PC-3 (cell line): ENCODE measurements around the gene KCNE1. TPM values are rescaled to one million over a fixed set of nuclear protein-coding genes. Genes with fewer than 3 reads are reported as not detected.

Source experiments
- ATAC-seq: fragments of 200-7000 bp; cut with Tn5 transposase; 2 replicates; pipeline ENCODE4 v1.9.1; 2020; ENCODE audit warnings: mild to moderate bottlenecking, moderate library complexity
- BruUV-seq: library from RNA; stranded (reverse); fragments of 400-500 nt; replicated peaks from 2 replicates; lab custom pipeline; 2021; lab: Mats Ljungman, UMichigan
- CTCF ChIA-PET: fragments of 300-600 bp; sonication (Branson Sonifier 250); formaldehyde crosslinking; loops from one replicate; lab custom pipeline; 2022; ENCODE audit warnings: antibody characterized with exemption; lab: Charles Lee
- POLR2A ChIA-PET: fragments of 300-600 bp; sonication (Branson Sonifier 250); formaldehyde crosslinking; loops from one replicate; lab custom pipeline; 2022; ENCODE audit warnings: antibody characterized with exemption; ENCODE audit not compliant: unreplicated experiment; lab: Charles Lee
- DNase-seq: peaks from one replicate; pipeline ENCODE4 v3.0.0-alpha.2; 2015
- H2AFZ ChIP-seq: fragments of 300-600 bp; sonication (generic); 2 replicates; pipeline ENCODE4 v1.6.0; 2016; ENCODE audit warnings: antibody characterized with exemption, low read length
- H3F3A ChIP-seq: fragments of 300-600 bp; sonication (generic); one replicate; pipeline ENCODE4 v1.6.0; 2017; ENCODE audit warnings: antibody characterized with exemption, low read length, control low read depth, mild to moderate bottlenecking; ENCODE audit not compliant: unreplicated experiment
- H3K27ac ChIP-seq: fragments of 300-600 bp; sonication (generic); 2 replicates; pipeline ENCODE4 v1.5.1; 2016; ENCODE audit warnings: mild to moderate bottlenecking, low read length
- H3K27me3 ChIP-seq: fragments of 300-600 bp; sonication (generic); 2 replicates; pipeline ENCODE4 v1.6.1; 2016; ENCODE audit warnings: low read length, mixed read lengths
- H3K36me3 ChIP-seq: fragments of 300-600 bp; sonication (generic); 2 replicates; pipeline ENCODE4 v1.6.1; 2016; ENCODE audit warnings: low read depth, mixed run types, low read length, mixed read lengths
- H3K4me1 ChIP-seq: fragments of 300-600 bp; sonication (generic); 2 replicates; pipeline ENCODE4 v1.5.1; 2016; ENCODE audit warnings: low read length; ENCODE audit not compliant: insufficient read depth
- H3K4me2 ChIP-seq: fragments of 300-600 bp; sonication (generic); 2 replicates; pipeline ENCODE4 v1.6.0; 2016; ENCODE audit warnings: low read length
- H3K4me3 ChIP-seq: fragments of 300-600 bp; sonication (generic); 2 replicates; pipeline ENCODE4 v1.5.1; 2016; ENCODE audit warnings: mild to moderate bottlenecking, low read length, mixed read lengths
- H3K79me2 ChIP-seq: fragments of 300-600 bp; sonication (generic); 2 replicates; pipeline ENCODE4 v1.6.1; 2017; ENCODE audit warnings: low read length, mixed read lengths
- H3K9ac ChIP-seq: fragments of 300-600 bp; sonication (generic); 2 replicates; pipeline ENCODE4 v1.6.0; 2016; ENCODE audit warnings: mild to moderate bottlenecking, low read length
- H3K9me2 ChIP-seq: fragments of 300-600 bp; sonication (generic); replicated peaks from 2 replicates; pipeline ENCODE4 v1.6.1; 2016; ENCODE audit warnings: mixed run types, low read length, mixed read lengths
- H3K9me3 ChIP-seq: fragments of 300-600 bp; sonication (generic); 2 replicates; pipeline ENCODE4 v1.6.1; 2016; ENCODE audit warnings: low read length, mixed read lengths
- H4K20me1 ChIP-seq: fragments of 300-600 bp; sonication (generic); 2 replicates; pipeline ENCODE4 v1.6.1; 2016; ENCODE audit warnings: low read length, mixed read lengths
- EZH2 ChIP-seq: fragments of 300-600 bp; sonication (generic); IDR thresholded peaks from one replicate; pipeline ENCODE4 v1.6.1; 2017; ENCODE audit warnings: antibody characterized with exemption, mild to moderate bottlenecking, low read length; ENCODE audit not compliant: unreplicated experiment
- EZH2phosphoT487 ChIP-seq: fragments of 300-600 bp; sonication (generic); IDR thresholded peaks from 2 replicates; pipeline ENCODE4 v1.6.1; 2018; ENCODE audit warnings: mild to moderate bottlenecking, antibody characterized with exemption, low read length, borderline replicate concordance
- intact Hi-C: fragments of 100-400 bp; cut with micrococcal nuclease; formaldehyde crosslinking; loops from 2 replicates; pipeline ENCODE4 v1.9.0; 2023
- total RNA-seq: library from RNA; depleted of rRNA; stranded (reverse); fragments of >200 nt; gene quantifications from 2 replicates; pipeline ENCODE4 v1.2.3, GENCODE V29; 2014
- TF ChIP-seq, protein P1 (sequence below): fragments of 300-600 bp; sonication (generic); conservative IDR thresholded peaks from 2 replicates; pipeline ENCODE4 v1.5.1; 2017; ENCODE audit warnings: antibody characterized with exemption, low read depth, mild to moderate bottlenecking, low read length

Gene KCNE1
- total RNA-seq, 1 experiment from 2014 or later = 0.58 TPM

DNA sequence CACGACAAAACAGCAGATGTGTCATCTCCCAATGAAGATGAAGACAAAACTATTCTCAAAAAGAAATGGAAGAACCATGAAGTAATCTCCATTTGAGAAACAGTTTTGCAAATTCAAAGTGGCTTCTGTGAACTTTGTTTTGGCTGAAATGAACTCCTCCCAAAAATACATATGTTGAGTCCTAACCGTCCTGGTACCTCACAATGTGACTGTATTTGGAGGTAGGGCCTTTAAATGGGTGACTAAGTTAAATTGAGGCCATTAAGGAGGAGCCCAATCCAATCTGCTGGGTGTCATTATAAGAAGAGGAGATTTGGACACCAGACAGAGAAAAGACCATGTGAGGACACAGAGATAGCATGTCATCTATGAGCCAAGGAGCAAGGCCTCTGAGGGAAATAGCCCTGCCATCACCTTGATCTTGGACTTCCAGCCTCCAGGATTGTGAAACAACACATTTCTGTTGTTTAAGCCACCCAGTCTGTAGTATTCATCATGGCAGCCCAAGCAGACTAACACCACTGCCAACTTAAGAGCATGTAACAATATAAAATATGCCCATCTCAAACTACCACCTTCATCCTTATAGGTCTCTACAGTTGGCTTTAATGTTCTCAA is 38.3 kb upstream of the KCNE1 start:
- H3K27me3 ChIP-seq = no peaks in the 10 kb centered on the region
- H3K4me2 ChIP-seq = no peak overlapping the region
- H3F3A ChIP-seq = no peaks in the 10 kb centered on the region
- no peak for DNase-seq
- H4K20me1 ChIP-seq = no peaks in the 10 kb centered on the region
- no peak overlapping the region for H3K9ac ChIP-seq
- BruUV-seq = no TSS peak
- no peaks in the 10 kb centered on the region for H3K9me2 ChIP-seq
- no peaks in the 10 kb centered on the region for H3K9me3 ChIP-seq
- intact Hi-C loops = no loop called here
- no peak overlapping the region for H3K27ac ChIP-seq
- TF ChIP-seq EZH2phosphoT487 = no peak
- TF ChIP-seq, protein P1, sequence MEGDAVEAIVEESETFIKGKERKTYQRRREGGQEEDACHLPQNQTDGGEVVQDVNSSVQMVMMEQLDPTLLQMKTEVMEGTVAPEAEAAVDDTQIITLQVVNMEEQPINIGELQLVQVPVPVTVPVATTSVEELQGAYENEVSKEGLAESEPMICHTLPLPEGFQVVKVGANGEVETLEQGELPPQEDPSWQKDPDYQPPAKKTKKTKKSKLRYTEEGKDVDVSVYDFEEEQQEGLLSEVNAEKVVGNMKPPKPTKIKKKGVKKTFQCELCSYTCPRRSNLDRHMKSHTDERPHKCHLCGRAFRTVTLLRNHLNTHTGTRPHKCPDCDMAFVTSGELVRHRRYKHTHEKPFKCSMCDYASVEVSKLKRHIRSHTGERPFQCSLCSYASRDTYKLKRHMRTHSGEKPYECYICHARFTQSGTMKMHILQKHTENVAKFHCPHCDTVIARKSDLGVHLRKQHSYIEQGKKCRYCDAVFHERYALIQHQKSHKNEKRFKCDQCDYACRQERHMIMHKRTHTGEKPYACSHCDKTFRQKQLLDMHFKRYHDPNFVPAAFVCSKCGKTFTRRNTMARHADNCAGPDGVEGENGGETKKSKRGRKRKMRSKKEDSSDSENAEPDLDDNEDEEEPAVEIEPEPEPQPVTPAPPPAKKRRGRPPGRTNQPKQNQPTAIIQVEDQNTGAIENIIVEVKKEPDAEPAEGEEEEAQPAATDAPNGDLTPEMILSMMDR = no peak
- TF ChIP-seq EZH2 = no peak
- peaks cover 40% of the 10 kb centered on the region for H3K4me1 ChIP-seq
- ChIA-PET CTCF (no interaction called here), POLR2A (no interaction called here)
- ATAC-seq = no peak
- no peak overlapping the region for H3K4me3 ChIP-seq
- no peaks in the 10 kb centered on the region for H3K79me2 ChIP-seq
- no peak overlapping the region for H2AFZ ChIP-seq
- peaks cover 4% of the 10 kb centered on the region; the same call in 1 of the 2 replicates for H3K36me3 ChIP-seq

DNA sequence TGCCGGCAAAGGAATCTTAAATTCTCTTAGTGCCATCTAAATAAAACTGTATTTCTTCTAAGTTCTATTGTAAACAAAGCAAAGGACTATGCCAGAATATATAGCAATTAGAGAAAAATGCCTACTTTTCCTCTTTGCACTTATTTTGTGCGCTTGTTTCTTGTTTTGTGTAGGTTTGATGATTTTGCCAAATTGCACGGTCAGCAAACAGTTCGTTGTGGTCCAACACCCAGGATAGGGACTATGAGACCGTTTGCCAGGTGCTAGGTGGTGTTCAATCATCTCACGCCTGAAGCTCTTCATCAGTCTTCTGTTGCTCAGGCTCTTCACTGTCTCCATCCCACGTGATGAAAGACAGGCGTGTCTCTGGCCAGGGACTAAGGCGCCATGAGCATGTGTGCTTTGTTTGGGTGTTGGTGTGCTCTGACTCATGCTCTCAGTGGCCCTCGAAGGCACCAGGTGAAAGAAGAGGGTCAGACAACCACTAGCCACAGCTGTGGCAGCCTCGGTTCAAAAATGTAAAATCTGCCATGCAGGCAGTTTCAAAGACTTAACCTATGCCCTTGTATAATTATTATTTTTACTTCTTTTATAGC is 36.9 kb upstream of the KCNE1 start:
- no TSS peak for BruUV-seq
- ChIA-PET POLR2A (no interaction called here), CTCF (no interaction called here)
- Histone ChIP-seq H3K27ac (no peak overlapping the region), H3F3A (no peaks in the 10 kb centered on the region), H3K27me3 (no peaks in the 10 kb centered on the region), H4K20me1 (no peaks in the 10 kb centered on the region), H3K9me2 (no peaks in the 10 kb centered on the region), H3K36me3 (no peaks in the 10 kb centered on the region), H3K9me3 (no peaks in the 10 kb centered on the region), H2AFZ (no peak overlapping the region), H3K4me2 (no peak overlapping the region), H3K4me3 (no peak overlapping the region), H3K79me2 (no peaks in the 10 kb centered on the region), H3K9ac (no peak overlapping the region), H3K4me1 (peaks cover 48% of the 10 kb centered on the region)
- TF ChIP-seq EZH2 (no peak), EZH2phosphoT487 (no peak)
- TF ChIP-seq, protein P1 = no peak
- intact Hi-C loops = no loop called here
- no peak for ATAC-seq
- no peak for DNase-seq

DNA sequence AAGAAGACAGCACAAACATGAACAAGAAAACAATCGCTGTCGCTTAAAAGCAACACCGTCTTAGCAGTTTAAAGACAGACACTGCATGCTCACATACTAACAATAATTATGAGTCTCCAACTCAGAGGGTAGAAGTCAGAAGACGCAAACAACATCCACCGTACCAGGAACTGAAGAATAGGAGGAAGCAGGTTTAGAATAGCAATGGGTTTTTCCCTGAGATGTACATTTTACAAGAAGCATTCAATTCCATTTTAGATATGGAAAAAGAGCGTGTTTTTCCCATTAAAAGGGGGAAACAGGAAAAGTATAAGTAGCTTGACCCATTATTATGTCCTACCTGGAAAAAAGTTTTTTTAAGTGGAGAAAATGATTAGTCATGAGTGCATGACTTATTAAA is 34.5 kb upstream of the KCNE1 start:
- Histone ChIP-seq H3K9me3 (no peaks in the 10 kb centered on the region), H3K36me3 (no peaks in the 10 kb centered on the region), H3K4me2 (no peak overlapping the region), H3K79me2 (no peaks in the 10 kb centered on the region), H3F3A (no peaks in the 10 kb centered on the region), H3K27me3 (no peaks in the 10 kb centered on the region), H3K4me1 (peaks cover 29% of the 10 kb centered on the region), H3K9me2 (no peaks in the 10 kb centered on the region), H3K9ac (no peak overlapping the region), H4K20me1 (no peaks in the 10 kb centered on the region), H2AFZ (no peak overlapping the region), H3K4me3 (no peak overlapping the region), H3K27ac (no peak overlapping the region)
- ChIA-PET POLR2A (no interaction called here), CTCF (no interaction called here)
- DNase-seq (no peak), ATAC-seq (no peak)
- intact Hi-C loops = no loop called here
- no TSS peak for BruUV-seq
- TF ChIP-seq EZH2phosphoT487 = no peak
